Epidermal melanocyte (primary cell): ENCODE measurements around the gene ARHGEF18.

Experiments
- DNase-seq: peaks from one replicate; pipeline ENCODE4 v3.0.0; 2011; ENCODE audit warnings: low spot score; ENCODE audit not compliant: insufficient read length

ARHGEF18 gene

GRCh38 chr19:7383284-7383683, 34.5 kb downstream of the ARHGEF18 start:
- no peak for DNase-seq

GRCh38 chr19:7385062-7385461, 36.3 kb downstream of the ARHGEF18 start:
- DNase-seq = no peak

- DNase-seq = no peak
These were observed 37.6 kb downstream of the ARHGEF18 start for GRCh38 chr19:7386308-7386707.

GRCh38 chr19:7386769-7387168, 38.0 kb downstream of the ARHGEF18 start:
- DNase-seq = no peak

GRCh38 chr19:7391218-7391670, 42.5 kb downstream of the ARHGEF18 start:
- DNase-seq = no peak

GRCh38 chr19:7393459-7393858, 44.7 kb downstream of the ARHGEF18 start:
- no peak for DNase-seq

GRCh38 chr19:7393939-7394730, 45.4 kb downstream of the ARHGEF18 start:
- DNase-seq = no peak

- DNase-seq = peak; percentile 93
These were observed 46.1 kb downstream of the ARHGEF18 start for GRCh38 chr19:7394731-7395359.

GRCh38 chr19:7395360-7396066, 46.8 kb downstream of the ARHGEF18 start:
- no peak for DNase-seq

GRCh38 chr19:7397687-7398086, 49.0 kb downstream of the ARHGEF18 start:
- no peak for DNase-seq
